Vagina (tissue), 2 donors: ENCODE measurements around the gene PPFIBP1.

ENCODE experiments used
- CTCF ChIP-seq, 3 experiments: fragments of 450-650 bp in 2 of 3; fragments of 200-600 bp in 1 of 3; sonication (generic) in 1 of 3; IDR thresholded peaks; one replicate each; pipeline ENCODE4 v1.5.1; 2017 to 2019; ENCODE audit warnings: antibody characterized with exemption in 3 of 3, mild to moderate bottlenecking in 2 of 3, moderate library complexity in 2 of 3
- POLR2A ChIP-seq, 2 donors: fragments of 450-650 bp; IDR thresholded peaks; one replicate each; pipeline ENCODE4 v1.6.1; 2017; ENCODE audit warnings: antibody characterized with exemption in 2 of 2, mild to moderate bottlenecking in 2 of 2, moderate library complexity in 2 of 2
- POLR2AphosphoS5 ChIP-seq, 2 donors: sonication (generic); formaldehyde crosslinking; IDR thresholded peaks; one replicate each; pipeline ENCODE4 v1.9.0; 2017; ENCODE audit warnings: antibody characterized with exemption in 2 of 2, mild to moderate bottlenecking in 2 of 2, low read depth in 1 of 2; ENCODE audit not compliant: insufficient read depth in 1 of 2

DNA sequence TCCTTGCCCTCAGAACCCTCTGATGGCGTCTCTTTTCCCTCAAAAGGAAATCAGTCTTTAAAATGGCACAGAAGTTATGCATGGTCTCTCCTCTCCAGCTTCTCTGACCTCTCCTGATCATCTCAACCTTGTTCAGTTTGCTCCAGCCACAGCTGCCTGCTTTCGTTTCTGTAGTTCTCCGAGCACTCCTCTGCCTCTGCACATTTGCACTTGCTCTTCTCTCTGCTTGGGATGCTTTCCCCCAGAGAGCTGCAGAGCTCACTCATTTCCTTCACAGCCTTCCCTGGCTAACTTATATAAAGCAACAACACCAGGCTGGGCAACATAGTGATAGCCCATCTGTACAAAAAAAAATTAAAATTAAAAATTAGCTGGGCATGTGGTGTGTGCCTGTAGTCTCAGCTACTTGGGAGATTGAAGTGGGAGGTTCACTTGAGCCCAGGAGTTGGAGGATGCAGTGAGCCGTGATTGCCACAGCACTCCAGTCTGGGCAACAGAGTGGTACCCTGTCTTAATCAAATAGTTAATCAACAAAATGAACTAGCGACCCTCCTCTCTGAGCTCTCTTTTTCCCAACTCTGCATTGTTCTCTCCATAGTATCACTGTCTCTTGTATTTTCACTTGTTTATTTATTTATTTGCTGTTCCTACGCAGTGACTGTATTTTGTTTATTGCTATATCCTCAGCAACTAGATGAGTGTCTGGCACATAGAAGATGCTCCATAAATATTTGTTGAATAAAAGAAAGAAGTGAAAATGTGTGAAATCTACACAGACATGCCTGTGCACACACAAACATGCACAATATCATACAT, 37.7 kb downstream of the PPFIBP1 start:
- no peak for TF ChIP-seq CTCF (IDR thresholded peaks at IDR 0.05)
- no peak for TF ChIP-seq POLR2A (IDR thresholded peaks at IDR 0.05)
- no peak for TF ChIP-seq POLR2AphosphoS5 (IDR thresholded peaks at IDR 0.05; ENCODE audit: insufficient read depth in 1 of 2, low read depth in 1 of 2)
